Stimulated activated CD4-positive, alpha-beta T cell treated with anti-CD3 and anti-CD28 coated beads, Interleukin-1b, Interleukin-23, amount 100 ng/mL, for 48 hours (primary cell): ENCODE data around the gene KRTAP5-6.
A peak's percentile ranks its signal among the peaks of the same experiment; 100 is the strongest.

Source experiments
- DNase-seq: peaks from one replicate; pipeline ENCODE4 v3.0.0-alpha.2; 2020

KRTAP5-6 gene

GRCh38 chr11:1696608-1697570, at the start of gene KRTAP5-6:
Gene KRTAP5-6 (plus strand): TSS chr11:1697195. CDS start chr11:1697246, 51 bp downstream.
- no peak for DNase-seq

- DNase-seq = no peak
Measured at GRCh38 chr11:1647901-1648652, 48.9 kb upstream of the KRTAP5-6 start.

GRCh38 chr11:1648653-1649420, 48.2 kb upstream of the KRTAP5-6 start:
- DNase-seq = no peak

GRCh38 chr11:1650034-1650917, 46.7 kb upstream of the KRTAP5-6 start:
- DNase-seq = no peak

- DNase-seq = no peak
Measured at GRCh38 chr11:1650918-1651262, 46.1 kb upstream of the KRTAP5-6 start.

- DNase-seq = no peak
Measured at GRCh38 chr11:1651411-1651980, 45.5 kb upstream of the KRTAP5-6 start.

GRCh38 chr11:1652026-1652425, 45.0 kb upstream of the KRTAP5-6 start:
- DNase-seq = no peak

- DNase-seq = no peak
Measured at GRCh38 chr11:1652442-1652770, 44.6 kb upstream of the KRTAP5-6 start.

- DNase-seq = peak; percentile 71
Measured at GRCh38 chr11:1652771-1653540, 44.0 kb upstream of the KRTAP5-6 start.

- no peak for DNase-seq
Measured at GRCh38 chr11:1653541-1654387, 43.2 kb upstream of the KRTAP5-6 start.

- no peak for DNase-seq
Measured at GRCh38 chr11:1654388-1655167, 42.4 kb upstream of the KRTAP5-6 start.

GRCh38 chr11:1655168-1656060, 41.6 kb upstream of the KRTAP5-6 start:
- no peak for DNase-seq

GRCh38 chr11:1656061-1656441, 40.9 kb upstream of the KRTAP5-6 start:
- DNase-seq = no peak

GRCh38 chr11:1656670-1657069, 40.3 kb upstream of the KRTAP5-6 start:
- DNase-seq = no peak

- DNase-seq = no peak
Measured at GRCh38 chr11:1659506-1659905, 37.5 kb upstream of the KRTAP5-6 start.

- DNase-seq = no peak
Measured at GRCh38 chr11:1660111-1660867, 36.7 kb upstream of the KRTAP5-6 start.
